ENCODE data around the gene UBE2H.

Gene UBE2H

DNA sequence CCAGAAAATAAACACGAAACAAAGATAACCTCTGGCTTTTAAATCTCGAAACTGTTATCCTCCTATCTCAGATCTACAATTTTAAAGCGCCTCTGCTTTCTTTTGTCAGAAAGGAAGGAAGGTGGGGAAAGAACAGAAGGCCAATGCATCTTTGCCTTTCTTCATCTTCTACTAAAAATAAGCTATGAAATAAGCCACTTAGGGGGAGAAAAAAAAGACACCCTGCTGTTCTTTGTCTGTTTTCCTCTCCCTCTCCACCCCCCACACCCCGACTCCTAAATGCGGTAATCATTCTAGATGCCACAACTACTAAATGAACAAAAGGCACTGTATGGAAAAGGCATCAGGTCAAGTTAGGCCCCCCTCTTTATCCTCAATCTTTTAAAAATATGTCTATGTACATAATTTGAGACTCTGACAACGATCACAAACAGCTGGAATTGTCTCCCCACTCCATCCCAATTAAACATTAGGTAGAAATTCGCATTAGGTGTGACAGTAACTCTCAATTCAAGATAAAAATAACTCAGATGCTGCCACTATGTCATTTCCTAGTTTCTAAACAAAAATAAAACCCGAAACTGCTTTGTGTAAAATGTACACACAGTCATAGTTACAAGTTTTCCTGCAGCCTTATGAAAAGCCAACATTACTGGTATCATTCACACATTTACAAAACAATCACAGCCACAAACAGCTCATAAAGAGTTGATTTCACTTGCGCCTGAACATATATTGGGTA lies 2.4 kb downstream of the UBE2H start:
- DNase-seq (ENCODE audit: low spot score) = peak; percentile 11

DNA sequence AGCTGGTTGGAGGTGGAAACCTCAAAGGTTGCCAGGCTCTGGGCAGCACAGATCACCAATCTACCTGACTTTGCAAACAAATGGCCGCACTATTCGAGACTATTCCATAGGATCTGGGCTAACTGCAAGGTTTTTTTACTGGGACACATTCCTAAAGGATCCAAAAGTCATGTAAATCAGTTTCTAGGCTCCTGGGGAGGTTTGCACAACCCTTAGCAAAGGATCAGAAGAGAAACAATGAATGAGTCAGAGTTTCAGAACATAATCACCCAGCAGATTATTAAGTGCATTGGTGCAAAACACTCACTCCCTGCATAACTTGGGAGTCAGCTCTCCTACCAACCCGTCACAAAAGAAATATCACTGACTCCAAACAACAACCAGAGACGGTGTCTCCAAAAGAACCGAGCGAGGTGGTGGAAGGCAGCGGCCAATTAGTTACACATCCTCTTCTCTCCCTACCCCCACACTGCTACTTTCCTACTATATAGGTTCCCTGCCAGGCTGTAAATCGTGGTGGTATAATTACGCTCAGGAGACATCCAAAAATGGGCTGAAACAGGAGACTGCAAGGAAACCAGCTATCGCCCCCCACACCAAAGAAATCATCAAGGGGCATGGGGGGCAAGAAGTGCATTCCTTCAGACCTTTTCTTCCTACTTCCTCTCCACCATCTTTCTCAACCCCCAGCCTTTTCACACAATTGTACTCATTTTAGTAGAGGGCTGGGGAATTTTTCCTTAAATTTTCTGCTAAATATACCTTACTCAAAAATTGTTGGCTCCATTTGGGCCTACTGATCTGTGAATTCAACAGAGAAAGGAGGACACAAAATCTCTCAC lies 3.2 kb downstream of the UBE2H start:
- DNase-seq (ENCODE audit: low spot score) = peak; percentile 49

DNA sequence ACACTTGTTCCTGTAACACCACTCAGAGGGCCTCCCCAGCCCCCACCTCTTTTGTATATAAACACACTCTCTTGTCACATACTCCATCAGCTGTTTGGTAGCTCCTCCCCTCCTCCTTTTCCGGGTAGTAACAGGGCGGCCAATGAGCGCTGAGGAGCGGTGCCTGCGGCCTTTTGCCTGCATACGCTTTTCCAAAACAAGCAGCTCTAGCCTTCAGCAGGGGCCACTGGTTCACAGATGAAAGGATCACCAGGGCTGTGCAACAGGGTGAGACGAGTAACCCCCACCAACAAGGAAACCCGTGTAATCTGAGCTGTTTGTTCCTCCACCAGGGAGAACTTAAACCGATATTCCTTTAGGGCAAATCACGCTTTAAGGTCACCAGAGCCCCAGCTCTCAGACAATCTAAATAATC lies 3.9 kb downstream of the UBE2H start:
- DNase-seq (ENCODE audit: low spot score) = peak; percentile 89

DNA sequence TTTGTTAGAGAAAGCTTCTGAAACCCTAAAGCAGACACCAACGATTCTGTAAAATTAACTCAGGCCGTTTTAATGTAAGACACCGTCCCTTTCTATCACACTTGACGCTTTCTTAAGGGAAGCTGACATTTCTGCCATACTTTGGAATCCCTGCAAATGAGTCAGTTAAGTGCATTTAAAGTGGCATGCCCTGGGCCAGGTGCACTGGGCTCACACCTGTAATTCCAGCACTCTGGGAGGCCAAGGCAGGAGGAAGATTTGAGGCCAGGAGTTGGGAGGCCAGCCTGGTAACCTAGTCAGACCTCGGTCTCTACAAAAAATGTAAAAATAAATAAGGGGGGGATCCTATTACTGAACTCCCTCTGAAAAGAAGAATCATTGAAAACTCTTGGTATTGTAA lies 4.4 kb downstream of the UBE2H start:
- DNase-seq (ENCODE audit: low spot score) = no peak

DNA sequence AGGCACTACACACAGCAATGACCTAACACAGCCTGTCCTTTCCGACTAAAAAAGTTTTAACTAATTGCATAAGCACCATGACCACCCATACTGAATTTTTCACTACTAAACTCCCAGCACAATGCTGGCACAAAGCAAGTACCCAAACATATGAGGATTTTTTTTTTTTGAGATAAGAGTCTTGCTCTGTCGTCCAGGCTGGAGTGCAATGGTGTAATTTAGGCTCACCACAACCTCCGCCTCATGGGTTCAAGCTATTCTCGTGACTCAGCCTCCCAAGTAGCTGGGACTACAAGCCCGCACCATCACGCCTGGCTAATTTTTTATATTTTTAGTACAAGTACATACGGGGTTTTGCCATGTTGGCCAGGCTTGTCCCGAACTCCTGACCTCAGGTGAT lies 5.1 kb downstream of the UBE2H start:
- DNase-seq (ENCODE audit: low spot score) = no peak

DNA sequence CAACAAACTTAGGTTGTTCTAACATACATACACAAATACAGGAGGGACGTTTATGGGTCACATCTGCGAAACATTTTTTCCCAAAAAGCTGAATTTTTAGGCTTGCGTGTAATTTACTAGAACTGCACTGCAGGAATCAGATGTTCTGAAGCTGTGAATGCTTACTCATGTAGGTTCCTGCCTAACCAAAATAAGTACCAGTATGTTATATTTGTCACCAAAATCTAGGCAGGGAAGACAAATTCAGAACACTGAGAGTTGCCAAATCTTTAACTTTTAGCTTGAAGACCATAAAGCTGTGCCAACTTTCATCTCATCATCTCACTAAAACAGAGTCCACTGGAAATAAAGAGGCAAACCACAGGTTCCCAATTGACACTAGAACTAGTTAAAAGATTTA lies 5.7 kb downstream of the UBE2H start:
- DNase-seq (ENCODE audit: low spot score) = no peak

DNA sequence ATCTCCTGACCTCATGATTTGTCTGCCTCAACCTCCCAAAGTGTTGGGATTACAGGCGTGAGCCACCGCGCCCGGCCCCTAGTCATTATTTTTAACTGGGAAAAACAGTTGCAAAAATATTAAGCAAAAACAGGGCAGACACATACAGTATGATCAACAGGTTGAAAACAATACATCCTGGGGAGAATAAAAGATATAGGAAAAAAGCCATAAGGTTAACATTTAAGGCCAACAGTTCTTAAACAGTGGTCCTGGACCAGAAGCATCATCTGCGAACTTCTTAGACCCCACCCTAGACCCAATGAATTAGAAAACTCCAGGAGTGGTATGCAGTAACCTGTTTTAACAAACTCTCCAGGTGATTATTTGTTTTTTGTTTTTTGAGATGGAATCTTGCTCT lies 6.5 kb downstream of the UBE2H start:
- no peak for DNase-seq (ENCODE audit: low spot score)

DNA sequence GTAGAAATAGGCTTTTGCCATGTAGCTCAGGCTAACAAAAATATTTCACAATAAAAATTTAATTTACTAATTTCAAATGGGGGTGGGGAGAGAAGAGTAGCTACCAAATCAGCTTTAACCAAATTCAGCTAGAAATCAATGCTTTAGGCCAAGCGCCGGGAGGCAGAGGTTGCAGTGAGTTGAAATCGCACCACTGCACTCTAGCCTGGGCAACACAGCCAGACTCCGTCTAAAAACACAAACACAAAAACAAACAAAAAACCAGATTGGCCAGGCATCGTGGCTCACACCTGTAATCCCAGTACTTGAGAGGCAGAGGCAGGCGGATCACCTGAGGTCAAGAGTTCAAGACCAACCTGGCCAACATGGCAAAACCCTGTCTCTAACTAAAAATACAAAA lies 9.4 kb downstream of the UBE2H start:
- DNase-seq (ENCODE audit: low spot score) = no peak

DNA sequence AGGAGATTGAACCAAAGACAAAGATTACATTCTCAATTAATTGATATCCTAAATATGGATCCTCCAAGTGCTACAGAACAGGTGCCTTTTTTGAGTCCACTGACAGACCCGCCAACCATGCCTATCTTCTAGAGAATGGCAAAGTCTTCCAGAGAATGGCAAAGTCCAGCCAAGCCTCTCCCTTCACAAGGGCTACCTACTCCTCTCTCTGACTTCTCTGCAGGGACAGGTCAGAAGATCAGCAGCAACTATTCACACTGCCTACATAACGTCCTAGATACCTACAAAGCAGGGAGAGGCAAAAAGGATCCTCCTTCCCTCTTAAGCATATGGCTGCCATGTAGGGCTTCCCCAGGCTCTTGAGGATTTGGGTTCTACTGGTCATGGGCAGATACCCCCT lies 12.4 kb downstream of the UBE2H start:
- DNase-seq (ENCODE audit: low spot score) = no peak

DNA sequence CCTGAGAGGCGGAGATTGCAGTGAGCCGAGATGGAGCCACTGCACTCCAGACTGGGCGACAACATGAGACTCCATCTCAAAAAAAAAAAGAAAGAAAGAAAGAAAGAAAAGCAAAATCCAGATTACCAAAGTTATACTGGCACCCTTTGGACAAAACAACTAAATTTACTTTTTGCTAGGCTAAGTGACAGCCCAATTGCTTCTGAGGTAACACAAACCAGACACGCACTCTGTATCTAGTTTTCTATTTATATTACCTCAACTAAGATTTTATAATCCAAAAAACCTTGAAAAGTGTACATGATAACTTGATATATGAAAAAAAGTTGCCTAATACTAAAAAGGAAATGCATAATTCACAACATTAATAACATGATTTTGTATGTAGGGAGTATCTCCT lies 12.9 kb downstream of the UBE2H start:
- DNase-seq (ENCODE audit: low spot score) = no peak

DNA sequence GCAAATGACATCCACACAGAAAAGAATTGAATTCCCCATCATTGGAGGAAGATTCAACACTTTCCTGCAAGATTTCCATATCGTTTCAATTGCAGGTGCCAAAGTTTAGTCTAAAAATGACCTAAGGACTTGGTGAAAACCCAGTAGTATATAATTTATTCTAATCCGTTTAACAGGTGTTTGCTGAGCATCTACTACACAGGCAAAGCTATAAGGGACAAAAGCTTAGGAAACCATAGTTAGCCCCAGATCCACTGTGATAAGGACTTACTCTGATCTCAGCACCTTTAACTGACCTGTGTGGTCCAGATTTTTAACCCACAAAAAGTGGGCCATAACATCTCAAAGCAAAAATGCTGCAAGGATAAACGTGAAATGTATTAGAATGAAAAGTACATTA lies 19.1 kb downstream of the UBE2H start:
- no peak for DNase-seq (ENCODE audit: low spot score)

DNA sequence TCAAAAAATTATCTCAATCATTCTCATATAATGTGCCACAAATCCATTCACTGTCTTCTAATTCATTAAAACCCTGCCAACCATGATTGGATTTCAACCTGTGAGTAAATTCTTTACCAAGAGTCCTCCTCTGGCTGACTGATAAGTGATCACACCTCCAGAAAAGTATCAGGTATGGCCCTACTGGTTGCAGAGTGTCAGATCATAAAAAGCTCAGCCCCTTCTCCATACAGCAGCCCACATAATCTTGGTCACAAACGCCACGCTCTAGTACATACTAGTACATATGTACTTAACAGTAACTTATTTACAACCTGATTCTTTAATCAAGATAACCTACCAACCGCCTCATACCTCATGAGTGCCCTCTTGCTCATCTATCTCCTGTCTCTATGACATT lies 26.1 kb downstream of the UBE2H start:
- no peak for DNase-seq (ENCODE audit: low spot score)

DNA sequence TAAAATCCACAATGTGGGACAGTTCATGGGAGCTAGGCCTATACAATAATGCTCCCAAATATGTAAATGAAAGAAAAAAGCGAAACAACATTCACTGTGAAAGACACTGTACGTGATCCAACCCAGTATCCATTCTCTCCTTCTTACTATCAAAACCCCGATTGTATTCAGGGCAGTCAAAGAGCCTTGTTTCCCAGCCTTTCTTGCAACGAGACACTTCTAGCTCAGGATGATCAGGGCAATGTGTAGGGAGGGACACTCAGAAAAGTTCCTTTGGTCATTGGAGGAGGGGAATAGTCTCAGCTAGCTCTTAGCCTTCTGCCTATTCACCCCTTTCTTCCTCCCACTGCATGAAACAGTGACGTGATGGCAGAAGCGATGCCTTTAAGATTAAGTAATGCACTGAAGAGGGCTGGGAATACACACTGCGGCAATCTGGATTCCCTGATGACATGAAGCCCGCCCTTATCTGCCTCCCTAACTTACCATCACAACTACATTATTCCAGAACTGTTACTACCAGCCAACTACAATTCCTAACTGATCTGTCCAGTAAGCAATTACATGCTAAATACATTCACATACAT lies 27.3 kb downstream of the UBE2H start:
- peak; percentile 48 for DNase-seq (ENCODE audit: low spot score)

DNA sequence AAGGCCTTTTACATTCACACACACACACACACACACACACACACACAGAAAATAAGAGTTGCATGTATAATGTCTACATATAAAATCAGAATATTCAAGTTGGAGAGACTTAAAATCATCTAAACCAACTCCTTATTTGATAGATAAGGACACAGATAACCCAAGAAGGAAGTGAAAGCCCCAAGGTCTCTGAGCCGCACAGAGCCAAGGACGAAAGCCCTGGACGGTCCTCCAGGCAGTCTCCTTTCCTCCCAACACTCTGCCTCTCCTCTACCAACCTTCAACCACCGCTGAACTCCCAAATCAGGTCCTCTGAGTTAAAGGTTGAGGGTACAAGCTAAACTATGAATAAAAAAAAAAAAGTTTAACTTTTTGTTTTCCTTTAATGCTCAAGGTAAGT lies 28.2 kb downstream of the UBE2H start:
- DNase-seq (ENCODE audit: low spot score) = no peak

DNA sequence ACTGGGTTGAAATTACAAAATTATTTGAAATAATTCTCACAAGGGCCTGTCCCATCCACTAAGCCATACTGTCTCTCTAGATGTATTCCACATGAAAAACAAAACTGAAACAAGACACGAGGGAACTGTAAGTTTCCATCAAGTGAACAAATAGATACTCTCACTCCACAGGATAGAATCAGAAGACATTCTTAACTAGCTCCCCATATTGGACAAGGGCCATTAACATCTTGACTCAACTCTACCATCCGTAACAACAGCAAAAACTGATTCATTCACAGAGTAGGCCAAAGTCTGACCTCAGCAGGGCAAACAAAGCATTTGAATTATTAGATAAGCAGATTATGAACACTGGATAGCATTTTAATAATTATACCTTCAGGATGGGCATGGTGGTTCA lies 29.1 kb downstream of the UBE2H start:
- no peak for DNase-seq (ENCODE audit: low spot score)

DNA sequence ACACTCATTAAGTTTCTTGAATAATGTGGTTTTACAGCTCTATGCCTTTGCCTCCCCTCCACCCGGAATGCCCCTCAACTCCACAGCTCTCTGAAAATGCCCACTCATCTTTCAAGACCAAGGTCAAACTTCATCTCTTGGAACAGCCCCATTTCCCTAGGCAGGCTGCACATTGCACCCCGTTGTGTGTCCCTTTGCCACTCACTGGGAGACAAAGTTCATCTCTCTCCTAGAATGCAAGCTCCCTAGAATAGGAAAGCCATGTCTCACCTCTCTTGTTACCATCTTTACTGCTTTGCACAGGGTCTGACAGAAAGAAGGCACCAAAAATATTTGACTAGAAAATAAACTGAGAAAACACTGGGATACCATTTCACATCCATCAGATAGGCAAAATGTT lies 33.3 kb downstream of the UBE2H start:
- no peak for DNase-seq (ENCODE audit: low spot score)

DNA sequence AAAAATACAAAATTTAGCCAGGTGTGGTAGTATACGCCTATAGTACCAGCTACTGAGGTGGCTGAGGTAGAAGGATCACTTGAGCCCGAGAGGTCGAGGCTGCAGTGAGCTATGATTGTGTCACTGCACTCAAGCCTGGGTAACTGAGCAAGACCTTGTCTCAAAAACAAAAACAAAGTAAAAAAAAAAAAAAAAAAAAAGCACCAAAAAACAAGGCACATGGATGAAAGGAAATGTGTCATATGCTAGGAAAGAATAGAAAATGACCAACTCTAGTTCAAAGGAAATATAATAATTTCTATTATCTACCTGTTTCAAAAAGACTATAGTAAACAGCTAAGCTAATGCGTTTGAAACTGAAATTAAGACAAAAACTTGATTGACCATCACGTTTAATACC lies 33.8 kb downstream of the UBE2H start:
- DNase-seq (ENCODE audit: low spot score) = no peak

DNA sequence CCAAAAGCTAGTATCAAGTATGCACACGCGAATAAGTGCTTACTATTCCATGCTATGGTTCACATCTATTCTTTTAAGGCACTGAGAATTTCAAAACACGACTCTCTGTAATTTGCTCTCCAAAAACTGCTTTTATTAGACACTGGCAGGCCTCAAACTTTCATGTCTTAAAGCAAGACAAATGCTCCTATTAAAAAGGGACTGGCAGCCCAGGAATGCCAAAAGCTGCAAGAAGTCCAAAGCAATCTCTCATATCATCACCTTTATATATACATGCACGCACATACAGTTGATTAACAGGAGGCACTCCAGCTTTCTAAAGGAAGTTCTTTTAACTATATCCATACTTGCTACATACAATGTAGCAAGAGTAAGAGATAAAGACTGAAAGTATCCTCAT lies 34.8 kb downstream of the UBE2H start:
- DNase-seq (ENCODE audit: low spot score) = no peak

DNA sequence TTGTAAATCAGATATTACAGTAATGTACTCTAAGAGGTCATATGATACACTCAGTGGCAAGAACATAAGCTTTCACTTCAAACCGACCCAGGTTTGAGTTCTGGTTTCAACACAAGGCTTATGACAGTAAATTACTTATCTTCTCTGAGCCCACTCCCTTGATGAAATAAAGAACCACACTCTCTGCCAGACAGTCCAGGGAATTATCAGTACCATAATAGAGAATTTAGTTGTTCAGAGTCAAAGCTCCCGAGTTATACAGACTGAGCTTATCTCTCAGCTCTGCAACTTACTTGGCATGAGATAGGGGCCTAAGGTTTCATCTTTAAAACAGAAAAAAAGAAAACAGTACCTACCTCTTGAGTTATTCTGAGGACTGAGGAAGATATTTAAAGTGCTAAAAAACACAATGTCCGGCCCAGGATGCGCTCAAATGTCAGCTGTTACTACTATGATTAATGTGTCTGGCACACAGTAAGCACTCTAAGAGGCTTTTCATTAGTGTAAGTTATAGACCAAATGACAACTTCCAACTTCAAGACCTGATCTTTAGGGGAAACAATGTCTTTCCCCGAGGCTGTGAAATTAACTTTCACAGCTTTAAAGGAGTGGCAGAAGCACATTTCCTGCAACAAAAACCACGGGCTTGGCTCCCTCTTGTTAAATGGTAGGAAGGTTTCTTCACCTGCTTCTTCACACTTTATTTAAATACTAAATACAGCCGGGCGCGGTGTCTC lies 38.1 kb downstream of the UBE2H start:
- no peak for DNase-seq (ENCODE audit: low spot score)

DNA sequence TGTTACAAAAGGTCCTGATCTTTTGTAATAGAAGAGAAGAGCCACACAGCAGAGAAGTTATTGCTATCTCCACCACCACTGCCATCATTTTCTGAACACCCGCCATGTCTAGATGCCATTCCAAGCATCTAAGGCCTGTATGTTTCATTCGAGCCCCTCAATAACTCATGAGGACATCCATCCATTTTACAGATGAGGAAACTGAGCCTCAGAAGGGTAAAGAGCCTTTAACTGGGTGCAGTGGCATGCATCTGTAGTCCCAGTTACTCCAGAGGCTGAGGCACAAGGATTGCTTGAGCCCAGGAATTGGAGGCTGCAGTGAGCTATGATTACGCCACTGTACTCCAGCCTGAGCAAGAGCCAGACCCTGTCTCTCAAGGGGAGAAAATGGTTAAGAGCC lies 39.3 kb downstream of the UBE2H start:
- DNase-seq (ENCODE audit: low spot score) = no peak

DNA sequence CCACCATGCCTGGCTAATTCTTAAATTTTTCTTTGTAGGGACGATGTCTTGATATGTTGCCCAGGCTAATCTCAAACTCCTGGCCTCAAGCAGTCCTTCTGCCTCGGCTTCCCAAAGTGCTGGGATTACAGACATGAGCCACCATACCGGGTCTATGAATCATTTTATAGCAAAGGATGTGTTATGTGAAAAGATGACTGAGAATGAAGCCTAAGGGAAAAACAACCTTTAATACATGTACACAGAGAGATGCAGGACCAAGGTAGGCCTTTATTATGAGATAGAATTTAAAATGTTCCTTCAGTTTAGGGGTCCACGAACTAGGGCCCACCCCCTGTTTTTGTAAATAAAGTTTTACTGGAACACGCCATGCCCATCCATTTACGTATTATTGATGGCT lies 41.0 kb downstream of the UBE2H start:
- no peak for DNase-seq (ENCODE audit: low spot score)

DNA sequence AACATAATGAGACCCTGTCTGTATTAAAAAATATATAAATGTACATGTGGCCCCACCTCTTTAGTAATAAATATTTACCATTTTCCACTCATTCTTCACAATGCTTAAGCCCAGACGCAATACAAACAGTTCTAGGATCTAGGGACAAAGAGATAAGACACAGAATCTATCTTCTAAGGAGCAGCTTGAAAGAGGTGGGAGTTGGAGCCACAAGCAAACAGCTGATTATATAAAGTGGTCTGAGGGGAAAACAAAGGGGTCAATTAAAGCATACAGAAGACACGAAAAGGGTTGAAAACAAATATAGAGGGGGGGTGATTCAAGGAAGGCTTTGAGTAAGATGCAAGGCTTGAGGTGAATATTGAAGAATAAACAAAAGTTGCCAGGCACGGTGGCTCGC lies 43.1 kb downstream of the UBE2H start:
- no peak for DNase-seq (ENCODE audit: low spot score)

DNA sequence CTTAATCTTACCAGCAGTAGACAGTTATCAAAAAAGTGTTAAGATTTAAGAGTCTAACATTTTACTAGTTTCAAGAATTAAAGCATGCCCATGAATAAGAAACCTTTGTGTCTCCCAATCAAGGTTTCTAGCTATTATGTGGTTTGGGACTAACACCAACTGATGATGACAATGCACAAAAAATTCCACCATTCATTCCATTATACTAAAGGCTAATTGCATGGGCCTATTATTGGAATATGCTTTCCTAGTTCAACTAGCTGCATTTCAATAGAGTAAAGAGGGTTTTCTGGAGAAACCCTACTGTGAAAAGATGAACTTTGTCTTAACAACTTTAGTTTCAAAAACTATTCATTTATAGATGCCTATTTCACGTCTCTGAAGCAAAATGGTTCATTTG lies 44.6 kb downstream of the UBE2H start:
- no peak for DNase-seq (ENCODE audit: low spot score)
